Measurements from ENCODE around the gene DGKG.
A peak's percentile ranks its signal among the peaks of the same experiment; 100 is the strongest.

Gene DGKG

GRCh38 chr3:186275436-186275835 lies 86.6 kb downstream of the DGKG start:
- no peak for DNase-seq (ENCODE audit: low read depth in 2 of 2)

GRCh38 chr3:186273586-186273985 lies 88.4 kb downstream of the DGKG start:
- DNase-seq (ENCODE audit: low read depth in 2 of 2), result no peak

- no peak for DNase-seq (ENCODE audit: low read depth in 2 of 2)
These were observed 91.3 kb downstream of the DGKG start for GRCh38 chr3:186270701-186271100.

- no peak for DNase-seq (ENCODE audit: low read depth in 2 of 2)
These were observed 93.2 kb downstream of the DGKG start for GRCh38 chr3:186268616-186269448.

GRCh38 chr3:186267758-186268157 lies 94.3 kb downstream of the DGKG start:
- no peak for DNase-seq (ENCODE audit: low read depth in 2 of 2)

GRCh38 chr3:186264608-186265400 lies 97.2 kb downstream of the DGKG start:
- no peak for DNase-seq (ENCODE audit: low read depth in 2 of 2)

- no peak for DNase-seq (ENCODE audit: low read depth in 2 of 2)
These were observed 100.4 kb downstream of the DGKG start for GRCh38 chr3:186261638-186262037.

- no peak for DNase-seq (ENCODE audit: low read depth in 2 of 2)
These were observed 101.3 kb downstream of the DGKG start for GRCh38 chr3:186260726-186261125.

- DNase-seq (ENCODE audit: low read depth in 2 of 2), result peak; percentile 38 to 56
These were observed 102.2 kb downstream of the DGKG start for GRCh38 chr3:186259612-186260383.

GRCh38 chr3:186258968-186259367 lies 103.1 kb downstream of the DGKG start:
- no peak for DNase-seq (ENCODE audit: low read depth in 2 of 2)

- no peak for DNase-seq (ENCODE audit: low read depth in 2 of 2)
These were observed 104.2 kb downstream of the DGKG start for GRCh38 chr3:186257866-186258265.

GRCh38 chr3:186255703-186256331 lies 106.2 kb downstream of the DGKG start:
- no peak for DNase-seq (ENCODE audit: low read depth in 2 of 2)

- peak; percentile 19 to 25 for DNase-seq (ENCODE audit: low read depth in 2 of 2)
These were observed 107.1 kb downstream of the DGKG start for GRCh38 chr3:186254676-186255650.

GRCh38 chr3:186251948-186252619 lies 110.0 kb downstream of the DGKG start:
- DNase-seq (ENCODE audit: low read depth in 2 of 2), result no peak

GRCh38 chr3:186248850-186249249 lies 113.2 kb downstream of the DGKG start:
- no peak for DNase-seq (ENCODE audit: low read depth in 2 of 2)

GRCh38 chr3:186247821-186248814 lies 113.9 kb downstream of the DGKG start:
- DNase-seq (ENCODE audit: low read depth in 2 of 2), result no peak

- no peak for DNase-seq (ENCODE audit: low read depth in 2 of 2)
These were observed 115.1 kb downstream of the DGKG start for GRCh38 chr3:186246941-186247340.

- no peak for DNase-seq (ENCODE audit: low read depth in 2 of 2)
These were observed 118.0 kb downstream of the DGKG start for GRCh38 chr3:186244016-186244415.

Measured in activated CD4-positive, alpha-beta T cell treated with anti-CD3 and anti-CD28 coated beads for 24 hours (primary cell).